ENCODE data around the gene NUP107.

NUP107 gene

GRCh38 chr12:68743356-68743755 is 56.6 kb downstream of the NUP107 start:
- no peak for DNase-seq

DNA sequence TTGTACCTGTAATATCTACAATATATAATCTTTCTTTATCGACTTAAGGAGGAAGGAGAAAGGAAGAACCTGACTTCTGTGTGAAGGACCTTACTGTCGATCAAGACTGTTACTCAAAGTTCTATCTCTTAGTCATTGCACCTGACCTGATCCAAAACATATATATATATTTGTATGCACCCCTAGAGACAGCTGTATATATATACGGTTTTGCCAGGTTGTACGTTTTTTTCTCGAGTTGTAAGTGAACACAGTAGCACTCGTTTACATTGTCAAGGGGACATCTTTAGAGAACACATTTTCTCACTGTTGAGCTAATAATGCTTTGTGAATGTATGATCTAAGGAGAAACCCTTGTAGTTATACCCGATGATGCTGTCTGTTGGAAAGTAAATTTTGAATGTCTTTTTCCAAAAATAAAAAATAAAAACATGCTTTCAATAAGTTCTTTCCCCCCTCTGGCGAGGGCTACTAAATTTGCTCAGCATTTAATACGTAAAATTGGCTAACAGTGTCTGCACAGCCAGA is 58.7 kb downstream of the NUP107 start:
- DNase-seq = no peak

DNA sequence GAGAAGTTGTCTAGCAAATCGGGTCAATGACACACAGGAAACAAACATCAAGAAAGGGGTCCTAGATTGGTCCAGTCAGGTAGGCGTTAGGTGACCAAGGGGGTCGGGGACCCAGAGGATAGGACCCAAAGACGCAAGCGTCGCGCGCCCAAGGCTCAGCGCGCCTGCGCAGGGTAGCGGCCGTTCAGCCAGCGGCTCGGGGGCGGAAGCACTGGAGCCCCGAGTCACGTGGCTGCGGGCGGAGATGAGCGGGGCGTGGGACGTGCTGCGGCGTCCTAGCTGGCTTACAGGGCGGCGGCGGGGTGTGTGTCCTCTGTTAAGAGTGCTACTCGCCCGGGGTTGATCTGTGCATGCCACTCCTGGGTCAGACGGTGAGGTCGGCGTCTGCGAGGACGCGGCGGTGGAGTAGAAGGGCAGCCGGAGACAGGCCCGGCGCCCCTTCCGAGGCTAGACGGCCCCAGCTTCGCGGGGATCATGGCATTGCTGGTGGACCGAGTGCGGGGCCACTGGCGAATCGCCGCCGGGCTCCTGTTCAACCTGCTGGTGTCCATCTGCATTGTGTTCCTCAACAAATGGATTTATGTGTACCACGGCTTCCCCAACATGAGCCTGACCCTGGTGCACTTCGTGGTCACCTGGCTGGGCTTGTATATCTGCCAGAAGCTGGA is 59.3 kb downstream of the NUP107 start, which contains the start of gene SLC35E3:
Gene SLC35E3 (plus strand): TSS at position 273 of the 668 bp plus-strand sequence. CDS start 202 bp downstream, at position 475.
- peak; percentile 91 for DNase-seq

- peak; percentile 25 for DNase-seq
These were observed 59.9 kb downstream of the NUP107 start for GRCh38 chr12:68746572-68747180.

GRCh38 chr12:68749443-68749842 is 62.7 kb downstream of the NUP107 start:
- no peak for DNase-seq

DNA sequence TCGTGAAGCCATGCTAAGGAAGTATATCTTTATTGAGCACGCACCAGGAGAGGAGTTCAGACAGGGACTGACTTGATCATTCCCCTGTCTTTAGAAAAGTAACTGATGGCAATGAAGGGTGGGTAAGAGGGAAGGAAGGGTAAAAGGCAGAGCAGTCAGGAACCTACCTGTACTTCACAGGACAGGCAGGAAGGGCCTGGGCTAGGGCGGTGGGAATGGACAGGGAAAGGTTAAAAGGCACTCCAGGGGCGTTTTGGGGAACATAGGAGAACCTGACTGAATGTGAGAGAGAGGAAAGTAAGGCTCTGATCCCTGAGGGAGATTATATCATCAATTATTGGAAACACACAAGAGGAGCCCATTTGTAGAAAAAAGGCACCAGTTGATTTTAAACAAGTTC is 63.1 kb downstream of the NUP107 start:
- no peak for DNase-seq

DNA sequence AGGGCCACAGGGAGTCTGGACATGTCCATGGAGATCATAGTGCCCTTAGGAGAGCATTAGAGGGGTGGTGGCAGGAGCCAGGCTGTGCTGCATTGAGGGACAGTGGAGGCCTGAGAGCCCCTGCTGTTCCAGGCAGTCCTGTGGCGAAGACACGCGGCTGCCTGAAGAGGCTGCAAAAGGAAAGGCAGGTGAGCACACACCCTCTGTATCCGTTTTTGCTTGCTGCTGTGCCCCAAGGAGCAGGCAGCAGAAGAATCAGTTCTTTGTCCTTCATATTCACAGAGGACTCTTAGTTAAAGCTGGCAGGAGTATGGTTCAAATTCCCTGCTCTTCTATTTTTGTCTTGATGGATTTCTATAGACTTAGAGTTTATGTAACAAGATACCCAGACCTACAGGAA is 63.7 kb downstream of the NUP107 start:
- DNase-seq = no peak

GRCh38 chr12:68755536-68756243 is 68.9 kb downstream of the NUP107 start:
- DNase-seq = no peak

- no peak for DNase-seq
These were observed 73.1 kb downstream of the NUP107 start for GRCh38 chr12:68759852-68760251.

DNA sequence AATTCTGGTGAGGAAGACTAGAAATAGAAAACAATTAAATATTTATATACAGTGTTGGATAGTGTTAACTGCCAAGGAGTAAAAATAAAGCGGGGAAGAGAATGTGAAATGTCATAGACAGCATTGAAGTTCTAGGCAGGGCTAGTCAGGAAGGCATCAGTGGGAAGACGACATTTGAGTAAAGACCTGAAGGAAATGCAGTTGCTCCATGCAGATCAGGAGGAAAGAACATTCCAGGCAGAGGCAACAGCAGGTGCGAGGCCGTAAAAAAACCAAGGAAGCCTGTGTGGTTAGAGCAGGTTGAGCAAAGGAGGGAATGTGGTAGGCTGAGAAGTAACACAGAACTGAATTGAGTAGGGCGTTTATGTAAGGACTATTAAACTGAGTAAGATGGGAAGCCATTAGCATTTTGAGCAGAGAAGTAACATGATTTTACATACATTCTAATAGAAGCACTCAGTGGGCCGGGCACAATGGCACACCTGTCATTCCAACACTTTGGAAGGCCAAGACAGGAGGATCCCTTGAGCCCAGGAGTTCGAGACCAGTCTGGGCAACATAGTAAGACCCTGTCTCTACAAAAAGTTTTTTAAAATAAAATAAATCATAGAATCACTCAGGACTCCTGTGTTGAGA is 74.1 kb downstream of the NUP107 start:
- no peak for DNase-seq

GRCh38 chr12:68761442-68761812 is 74.6 kb downstream of the NUP107 start:
- no peak for DNase-seq

DNA sequence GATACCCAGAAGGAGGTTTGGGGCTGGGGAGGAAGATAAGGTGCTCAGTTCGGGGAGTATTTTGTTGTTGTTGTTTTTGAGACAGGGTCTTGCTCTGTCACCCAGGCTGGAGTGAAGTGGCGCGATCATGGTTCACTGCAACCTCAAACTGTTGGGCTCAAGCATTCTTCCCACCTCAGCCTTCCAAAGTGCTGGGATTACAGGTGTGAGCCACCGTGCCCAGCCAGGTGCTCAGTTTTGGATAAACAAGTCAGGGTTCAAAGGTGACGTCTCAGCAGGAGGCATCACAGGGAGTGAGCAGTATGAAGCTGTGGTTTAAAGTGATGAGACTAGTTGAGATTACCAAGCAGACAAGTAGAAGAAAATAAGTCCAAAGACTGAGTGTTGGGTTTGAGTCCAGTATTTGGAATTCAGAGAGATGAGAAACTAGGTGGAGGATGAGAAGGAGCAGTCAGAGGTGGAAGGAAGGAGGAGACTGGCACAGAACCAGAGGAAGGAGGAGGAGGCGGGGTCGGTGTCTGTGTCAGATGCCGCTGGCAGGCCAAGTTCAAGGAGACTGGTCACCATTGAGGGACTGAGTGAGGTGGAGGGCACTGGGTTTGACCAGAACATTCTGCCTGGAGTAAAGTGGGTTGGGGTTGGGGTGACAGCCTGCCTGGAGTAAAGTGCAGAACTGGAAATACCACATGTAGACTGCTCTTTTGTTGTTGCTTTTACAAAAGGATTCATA is 75.3 kb downstream of the NUP107 start:
- no peak for DNase-seq

GRCh38 chr12:68762691-68763090 is 75.9 kb downstream of the NUP107 start:
- no peak for DNase-seq

DNA sequence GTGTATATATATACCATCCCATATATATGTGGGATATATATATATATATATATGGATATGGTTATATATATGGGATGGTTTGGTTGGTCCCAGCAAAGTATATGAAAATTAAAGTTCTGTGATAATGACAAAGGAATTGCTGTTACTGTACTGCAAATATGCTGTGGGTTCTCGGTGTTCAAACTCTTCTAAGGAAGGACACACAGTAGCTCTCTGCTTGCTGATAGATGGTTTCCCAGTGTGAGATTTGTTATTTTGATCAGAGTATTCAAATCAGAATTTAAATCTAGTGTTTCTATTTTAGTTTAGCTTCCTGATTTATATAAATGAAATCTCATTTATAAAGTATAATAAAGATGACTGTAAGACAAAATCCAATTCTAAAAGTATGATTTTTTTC is 78.9 kb downstream of the NUP107 start:
- no peak for DNase-seq

GRCh38 chr12:68766646-68767045 is 79.9 kb downstream of the NUP107 start:
- no peak for DNase-seq

DNA sequence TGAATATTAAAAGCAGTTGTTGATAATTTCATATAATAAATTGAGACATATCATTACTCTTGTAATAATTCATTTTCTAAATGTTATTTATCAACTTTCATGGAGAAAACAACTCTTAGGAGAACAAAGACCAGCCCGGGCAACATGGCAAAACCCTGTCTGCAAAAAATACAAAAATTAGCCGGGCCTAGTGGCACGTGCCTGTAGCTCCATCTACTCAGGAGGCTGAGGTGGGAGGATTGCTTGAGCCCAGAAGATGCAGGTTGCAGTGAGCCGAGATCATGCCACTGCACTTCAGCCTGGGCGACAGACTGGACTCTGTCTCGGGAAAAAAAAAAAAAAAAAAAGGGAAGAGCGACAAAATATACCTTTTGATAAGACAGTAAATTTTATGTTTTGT is 80.4 kb downstream of the NUP107 start:
- DNase-seq = no peak

- no peak for DNase-seq
These were observed 81.7 kb downstream of the NUP107 start for GRCh38 chr12:68768431-68768939.

- no peak for DNase-seq
These were observed 83.2 kb downstream of the NUP107 start for GRCh38 chr12:68769941-68770340.

GRCh38 chr12:68771223-68771925 is 84.6 kb downstream of the NUP107 start:
- no peak for DNase-seq

- no peak for DNase-seq
These were observed 85.9 kb downstream of the NUP107 start for GRCh38 chr12:68772714-68773113.

DNA sequence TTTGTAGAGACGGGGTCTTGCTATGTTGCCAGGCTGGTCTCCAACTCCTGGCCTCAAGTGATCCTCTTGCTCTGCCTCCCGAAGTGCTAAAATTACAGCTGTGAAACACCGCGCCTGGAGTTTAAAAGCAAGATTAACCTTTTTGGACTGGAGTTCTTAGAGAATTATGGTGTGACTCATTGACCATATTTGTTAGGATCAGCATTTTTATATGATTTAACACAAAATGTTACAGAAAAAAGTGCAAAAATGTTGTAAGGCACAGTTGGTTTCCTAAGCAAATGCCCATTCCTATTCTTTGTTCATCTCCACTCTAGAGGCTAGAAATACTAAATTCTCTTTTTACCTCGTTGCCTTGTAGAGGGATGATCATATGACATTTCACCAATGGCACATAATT is 86.8 kb downstream of the NUP107 start:
- DNase-seq = no peak

GRCh38 chr12:68775121-68775630 is 88.4 kb downstream of the NUP107 start:
- DNase-seq = no peak

Data from CD4-positive, alpha-beta T cell treated with Interleukin-17A for 1 hour (primary cell).